Esophagus (tissue), 2 donors: ENCODE results near the gene IFT88. TPM values are rescaled to one million over a fixed set of nuclear protein-coding genes. Genes with fewer than 3 reads are reported as not detected.

ENCODE experiments used
- H3K27ac ChIP-seq, 2 donors: one replicate each; pipeline ENCODE4 v1.5.1; 2013; ENCODE audit warnings: low read depth in 2 of 2, mild to moderate bottlenecking in 2 of 2, inconsistent platforms in 1 of 2, low read length in 1 of 2, moderate library complexity in 1 of 2
- H3K27me3 ChIP-seq, 2 donors: one replicate each; pipeline ENCODE4 v1.6.1; 2013; ENCODE audit warnings: low read length in 2 of 2, control low read depth in 1 of 2, mild to moderate bottlenecking in 1 of 2; ENCODE audit not compliant: insufficient read depth in 2 of 2, control insufficient read depth in 1 of 2
- H3K36me3 ChIP-seq, 2 donors: one replicate each; pipeline ENCODE4 v1.6.1; 2013; ENCODE audit warnings: low read length in 1 of 2; ENCODE audit not compliant: control insufficient read depth in 2 of 2, insufficient read depth in 2 of 2
- H3K4me1 ChIP-seq, 2 donors: one replicate each; pipeline ENCODE4 v1.6.1; 2013; ENCODE audit warnings: low read length in 1 of 2; ENCODE audit not compliant: control insufficient read depth in 2 of 2, insufficient read depth in 2 of 2
- H3K4me3 ChIP-seq, 2 donors: one replicate each; pipeline ENCODE4 v1.5.1; 2013; ENCODE audit warnings: low read length in 2 of 2, mild to moderate bottlenecking in 2 of 2, low read depth in 1 of 2, moderate library complexity in 1 of 2
- H3K9me3 ChIP-seq, 2 donors: one replicate each; pipeline ENCODE4 v1.6.1; 2013; ENCODE audit warnings: mild to moderate bottlenecking in 2 of 2, low read depth in 1 of 2, low read length in 1 of 2, moderate library complexity in 1 of 2; ENCODE audit not compliant: control insufficient read depth in 2 of 2, insufficient read depth in 1 of 2
- WGBS, 2 donors: extraction: QIAGEN DNeasy Blood & Tissue Kit; methylation state at CpG; one replicate each; pipeline ENCODE4 v1.1.7; 2013; 5-methylcytosine and 5-hydroxymethylcytosine counted together
- polyA plus RNA-seq, 2 donors: library from polyadenylated mRNA; stranded (reverse); fragments of 200-250 nt; gene quantifications; one replicate each; pipeline ENCODE4 v1.2.3, GENCODE V29; 2013
- donor health status: healthy with polysubstance abuse.
- donor health status: Bipolar disorder and iron deficiency.

The IFT88 gene
- polyA plus RNA-seq, 2 donors = 3.1 TPM

DNA sequence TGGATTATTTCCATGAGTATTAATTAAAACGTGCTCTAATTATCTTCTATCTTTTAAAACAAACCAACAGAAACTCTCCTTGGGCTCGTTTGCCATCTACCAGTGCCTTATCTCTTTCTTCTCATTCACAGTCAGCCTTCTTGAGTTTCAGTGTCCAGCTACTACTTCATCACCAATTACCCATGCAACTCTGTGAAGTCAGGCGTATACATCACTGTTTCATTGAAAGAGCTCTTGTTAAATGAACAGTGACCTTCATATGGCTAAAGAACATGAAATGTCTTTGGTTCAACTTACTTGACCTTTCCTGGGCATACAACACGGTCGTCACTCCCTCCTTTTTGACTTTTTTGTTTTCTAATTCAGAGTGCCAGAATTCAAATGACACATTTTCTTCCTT is 5.2 kb upstream of the IFT88 start:
- 66 to 69% methylated on average over 5 of the region's 5 CpGs for WGBS, 2 donors
- H3K9me3 ChIP-seq = peaks cover 0 to 4% of the 10 kb centered on the region in 2 donors
- no peaks in the 10 kb centered on the region for H3K4me1 ChIP-seq
- no peaks in the 10 kb centered on the region for H3K27me3 ChIP-seq
- no peaks in the 10 kb centered on the region for H3K36me3 ChIP-seq
- H3K27ac ChIP-seq = no peak overlapping the region
- H3K4me3 ChIP-seq = no peak overlapping the region

DNA sequence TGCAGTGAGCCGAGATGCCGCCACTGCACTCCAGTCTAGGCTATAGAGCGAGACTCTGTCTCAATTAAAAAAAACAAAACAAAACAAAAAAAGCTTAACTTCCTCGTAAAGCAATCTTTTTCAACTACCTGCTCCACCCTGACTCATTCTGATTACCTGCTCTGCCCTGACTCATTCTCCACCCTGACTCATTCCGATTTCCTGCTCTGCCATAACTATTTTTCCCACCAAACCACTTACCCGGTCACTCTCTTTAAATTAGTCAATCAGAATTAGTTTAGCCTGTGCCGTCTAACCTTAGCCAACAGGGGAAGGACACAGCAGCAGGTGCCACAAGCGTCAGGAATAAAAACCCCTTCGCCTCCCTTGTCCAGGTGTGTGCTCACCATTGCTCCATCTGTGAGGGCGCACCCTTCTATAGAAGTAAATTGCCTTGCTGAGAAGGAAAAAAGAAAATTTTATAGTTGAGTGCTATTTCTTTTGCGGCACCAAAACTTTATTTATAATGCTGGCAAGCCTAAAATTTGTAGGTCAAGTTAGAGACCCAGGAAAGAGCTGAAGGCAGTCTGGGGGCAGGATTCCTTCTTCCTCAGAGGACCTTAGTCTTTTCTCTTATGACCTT is 1.7 kb upstream of the IFT88 start:
- H3K9me3 ChIP-seq = peaks cover 0 to 4% of the 10 kb centered on the region in 2 donors
- no peaks in the 10 kb centered on the region for H3K27me3 ChIP-seq
- H3K4me1 ChIP-seq = no peaks in the 10 kb centered on the region
- no peaks in the 10 kb centered on the region for H3K36me3 ChIP-seq
- no peak overlapping the region for H3K4me3 ChIP-seq
- peak overlapping the region in 1 of 2 donors; percentile 38 for H3K27ac ChIP-seq
- 83 to 90% methylated on average over 11 of the region's 11 CpGs for WGBS, 2 donors

DNA sequence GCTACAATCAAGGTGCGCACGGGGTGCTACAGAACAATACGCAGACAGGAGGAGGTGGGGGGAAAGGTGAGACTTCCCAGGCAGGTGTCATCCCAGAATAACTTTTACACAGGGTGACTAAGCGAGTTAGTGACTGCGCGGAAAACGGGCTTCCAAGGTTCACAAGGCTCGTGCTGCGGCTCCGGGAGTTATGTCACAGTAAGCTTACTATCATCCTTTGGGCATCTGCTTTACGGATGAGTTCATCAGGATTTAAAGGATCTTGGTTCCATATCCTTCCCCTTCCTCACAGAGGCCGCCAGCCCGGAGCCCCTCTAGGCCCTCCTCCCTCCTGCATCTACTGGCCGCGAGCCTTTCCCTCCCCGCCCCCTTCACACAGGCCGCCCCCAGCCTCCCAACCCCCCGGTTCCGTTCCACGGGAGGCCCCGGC is 474 bp upstream of the IFT88 start:
- WGBS, 2 donors = 3% methylated on average over 21 of the region's 21 CpGs

DNA sequence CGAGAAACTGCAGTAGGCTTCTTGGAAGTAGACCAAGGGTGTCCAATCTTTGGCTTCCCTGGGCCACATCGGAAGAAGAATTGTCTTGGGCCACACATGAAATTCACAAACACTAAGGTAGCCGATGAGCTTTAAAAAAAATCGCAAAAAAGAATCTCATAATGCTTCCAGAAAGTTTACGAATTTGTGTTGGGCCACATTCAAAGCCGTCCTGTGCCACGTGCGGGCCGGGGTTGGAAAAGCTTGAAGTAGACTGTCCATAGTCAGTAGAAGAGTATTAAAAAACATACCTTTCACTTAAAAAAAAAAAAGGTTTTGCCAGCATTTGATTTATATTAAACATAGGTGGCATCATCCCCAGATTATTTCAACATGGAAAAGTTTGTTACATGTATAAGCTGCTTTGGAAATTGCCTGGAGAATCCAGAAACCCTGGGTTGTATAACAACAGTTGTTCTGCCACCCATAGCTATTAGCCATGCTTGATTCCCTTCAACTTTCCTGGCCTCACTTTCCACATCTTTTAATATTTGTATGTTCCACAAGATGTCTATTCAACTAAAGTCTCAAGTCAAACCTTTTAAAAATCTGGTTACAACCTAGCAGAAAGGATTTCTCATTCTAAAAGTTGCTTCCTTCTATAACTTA is 1.0 kb downstream of the IFT88 start:
- Histone ChIP-seq H3K27me3 (no peaks in the 10 kb centered on the region), H3K9me3 (peaks cover 0 to 4% of the 10 kb centered on the region in 2 donors), H3K36me3 (no peaks in the 10 kb centered on the region), H3K4me1 (no peaks in the 10 kb centered on the region), H3K4me3 (peak overlapping the region in 1 of 2 donors; percentile 53), H3K27ac (peak overlapping the region; percentile 68 to 96)
- WGBS, 2 donors = 23 to 26% methylated on average over 9 of the region's 9 CpGs

More for the DNA sequence above, 474 bp upstream of the IFT88 start:
- H3K27me3 ChIP-seq = no peaks in the 10 kb centered on the region
- H3K27ac ChIP-seq = peak overlapping the region; percentile 96
- no peaks in the 10 kb centered on the region for H3K4me1 ChIP-seq
- no peaks in the 10 kb centered on the region for H3K36me3 ChIP-seq
- peaks cover 0 to 4% of the 10 kb centered on the region in 2 donors for H3K9me3 ChIP-seq
- H3K4me3 ChIP-seq = peak overlapping the region; percentile 53 to 80

DNA sequence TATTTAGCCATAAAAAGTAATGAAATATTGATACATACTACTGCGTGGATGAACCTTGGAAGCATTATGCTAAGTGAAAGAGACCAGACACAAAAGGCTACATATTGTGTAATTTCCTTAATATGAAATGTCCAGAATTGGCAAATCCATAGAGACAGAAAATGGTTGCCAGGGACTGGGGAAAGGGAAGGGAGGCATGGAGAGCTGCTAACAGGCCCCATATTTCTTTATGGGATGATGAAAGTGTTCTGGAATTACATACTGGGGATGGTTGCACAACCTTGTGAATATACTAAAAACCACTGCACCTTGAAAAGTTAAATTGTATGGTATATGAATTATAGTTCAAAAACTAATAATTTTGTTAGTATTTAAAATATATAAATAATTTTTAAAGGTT is 3.6 kb downstream of the IFT88 start:
- Histone ChIP-seq H3K9me3 (peaks cover 0 to 4% of the 10 kb centered on the region in 2 donors), H3K4me1 (no peaks in the 10 kb centered on the region), H3K36me3 (no peaks in the 10 kb centered on the region), H3K27me3 (no peaks in the 10 kb centered on the region), H3K27ac (no peak overlapping the region), H3K4me3 (no peak overlapping the region)
- 97 to 100% methylated on average over 1 of the region's 1 CpG for WGBS, 2 donors

DNA sequence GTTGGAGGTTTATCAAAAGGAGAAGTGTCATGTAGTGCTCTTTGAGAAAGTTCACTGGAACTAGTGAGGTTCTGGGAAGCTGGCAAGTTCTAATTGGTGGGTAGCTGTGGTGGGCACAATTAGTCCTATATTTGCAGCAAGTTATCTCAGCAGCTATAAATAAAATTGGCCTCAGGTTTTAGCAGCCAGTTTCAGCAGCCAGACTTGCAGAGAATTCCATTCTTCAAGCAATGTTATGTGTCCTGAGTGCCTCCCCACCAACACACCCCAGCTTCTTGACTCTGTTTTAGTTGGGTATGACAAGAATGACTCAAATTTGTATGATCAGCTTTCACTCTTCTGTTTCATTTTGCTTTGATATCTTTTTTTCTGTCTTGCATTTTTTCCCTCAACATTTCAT is 4.7 kb downstream of the IFT88 start:
- Histone ChIP-seq H3K4me3 (no peak overlapping the region), H3K27ac (no peak overlapping the region), H3K4me1 (no peaks in the 10 kb centered on the region), H3K9me3 (no peaks in the 10 kb centered on the region), H3K36me3 (no peaks in the 10 kb centered on the region), H3K27me3 (no peaks in the 10 kb centered on the region)

DNA sequence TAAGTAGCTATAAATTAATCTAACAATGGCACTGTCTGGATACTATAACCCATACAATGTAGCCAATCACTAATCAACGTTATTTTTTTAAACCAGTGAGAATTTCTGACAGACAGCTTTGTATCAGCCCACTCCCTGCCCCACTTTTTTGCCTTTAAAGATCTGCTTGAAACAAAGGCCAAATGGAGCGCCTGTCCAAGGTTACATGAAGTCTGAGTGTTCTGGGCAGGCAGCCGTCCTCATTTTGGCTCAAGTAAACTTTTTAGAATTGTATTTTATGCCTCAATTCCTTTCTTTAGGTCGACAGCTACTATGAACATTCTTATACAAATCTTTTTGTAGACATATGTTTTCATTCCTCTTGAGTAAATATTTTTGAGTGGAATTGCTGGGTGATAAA is 6.2 kb downstream of the IFT88 start:
- 50 to 66% methylated on average over 4 of the region's 4 CpGs for WGBS, 2 donors
- H3K4me1 ChIP-seq = no peaks in the 10 kb centered on the region
- H3K36me3 ChIP-seq = no peaks in the 10 kb centered on the region
- H3K4me3 ChIP-seq = no peak overlapping the region
- no peaks in the 10 kb centered on the region for H3K27me3 ChIP-seq
- no peak overlapping the region for H3K27ac ChIP-seq
- no peaks in the 10 kb centered on the region for H3K9me3 ChIP-seq

DNA sequence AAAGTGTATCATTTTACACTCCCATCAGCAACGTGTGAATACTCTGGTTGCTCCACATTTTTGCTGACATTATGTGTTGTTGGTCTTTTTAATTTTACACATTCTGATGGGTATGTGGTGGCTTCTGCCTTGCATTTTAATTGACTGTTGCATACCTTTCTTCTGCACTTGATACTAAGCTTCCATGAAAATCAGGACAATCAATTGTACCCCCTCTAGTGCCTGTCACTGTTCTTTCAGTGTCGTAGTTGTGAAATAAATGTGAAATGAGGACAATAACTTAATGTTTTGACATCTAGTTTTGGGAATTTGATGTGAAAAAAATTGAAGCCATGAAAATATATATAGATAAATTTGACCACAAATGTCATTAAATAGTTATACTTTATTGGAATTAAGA is 6.7 kb downstream of the IFT88 start:
- Histone ChIP-seq H3K9me3 (no peaks in the 10 kb centered on the region), H3K4me3 (no peak overlapping the region), H3K4me1 (no peaks in the 10 kb centered on the region), H3K27me3 (no peaks in the 10 kb centered on the region), H3K36me3 (no peaks in the 10 kb centered on the region), H3K27ac (no peak overlapping the region)
- 76 to 81% methylated on average over 2 of the region's 2 CpGs for WGBS, 2 donors

DNA sequence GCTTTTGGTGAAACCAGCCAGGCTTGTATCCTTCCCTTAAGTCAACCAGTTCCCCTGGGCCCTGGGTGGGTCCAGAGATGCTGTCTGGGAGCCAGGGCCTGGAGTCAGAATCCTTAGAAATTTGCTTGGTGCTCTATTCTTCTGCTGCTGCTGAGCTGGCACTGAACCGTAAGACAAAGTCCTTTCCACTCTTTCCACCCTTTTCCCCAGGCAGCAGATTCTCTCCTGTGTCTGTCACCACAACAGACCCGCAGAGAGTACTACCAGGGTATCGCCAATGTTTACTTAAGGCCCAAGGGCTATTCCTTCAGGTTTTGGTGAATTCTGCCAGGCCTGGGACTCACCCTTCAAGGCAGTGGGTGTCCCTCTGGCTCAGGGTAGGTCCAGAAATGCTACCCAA is 12.2 kb downstream of the IFT88 start:
- no peaks in the 10 kb centered on the region for H3K9me3 ChIP-seq
- WGBS, 2 donors = 79 to 89% methylated on average over 3 of the region's 3 CpGs
- no peak overlapping the region for H3K4me3 ChIP-seq
- no peak overlapping the region for H3K27ac ChIP-seq
- H3K36me3 ChIP-seq = peaks cover 4 to 6% of the 10 kb centered on the region in 2 donors
- no peaks in the 10 kb centered on the region for H3K4me1 ChIP-seq
- no peaks in the 10 kb centered on the region for H3K27me3 ChIP-seq

DNA sequence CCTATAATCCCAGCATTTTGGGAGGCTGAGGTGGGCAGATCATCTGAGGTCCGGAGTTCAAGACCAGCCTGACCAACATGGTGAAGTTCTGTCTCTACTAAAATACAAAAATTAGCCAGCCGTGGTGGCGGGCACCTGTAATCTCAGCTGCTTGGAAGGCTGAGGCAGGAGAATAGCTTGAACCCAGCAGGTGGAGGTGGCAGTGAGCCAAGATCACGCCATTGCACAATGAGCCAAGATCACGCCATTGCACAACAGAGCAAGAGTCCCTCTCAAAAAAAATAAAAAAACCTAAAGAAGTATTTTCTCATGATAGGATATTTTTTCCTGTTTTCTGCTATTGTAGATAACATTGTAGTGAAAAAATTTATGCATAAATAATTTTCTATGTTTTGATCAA is 13.3 kb downstream of the IFT88 start:
- no peak overlapping the region for H3K27ac ChIP-seq
- H3K4me3 ChIP-seq = no peak overlapping the region
- no peaks in the 10 kb centered on the region for H3K4me1 ChIP-seq
- no peaks in the 10 kb centered on the region for H3K27me3 ChIP-seq
- WGBS, 2 donors = 89 to 91% methylated on average over 5 of the region's 5 CpGs
- H3K9me3 ChIP-seq = no peaks in the 10 kb centered on the region
- H3K36me3 ChIP-seq = peaks cover 4 to 8% of the 10 kb centered on the region in 2 donors
